Stimulated activated CD4-positive, alpha-beta T cell treated with anti-CD3 and anti-CD28 coated beads, Interleukin-2, amount 100 ng/mL, for 48 hours (primary cell): ENCODE measurements around the gene CFAP210.
"Not testable (repeated sequence)": the region's sequence is repeated elsewhere in the genome, so short reads cannot be mapped to it uniquely, and the experiment has no call there.

Experiments
- DNase-seq, 2 donors: peaks; one replicate each; pipeline ENCODE4 v3.0.0-alpha.2; 2020

The CFAP210 gene

DNA sequence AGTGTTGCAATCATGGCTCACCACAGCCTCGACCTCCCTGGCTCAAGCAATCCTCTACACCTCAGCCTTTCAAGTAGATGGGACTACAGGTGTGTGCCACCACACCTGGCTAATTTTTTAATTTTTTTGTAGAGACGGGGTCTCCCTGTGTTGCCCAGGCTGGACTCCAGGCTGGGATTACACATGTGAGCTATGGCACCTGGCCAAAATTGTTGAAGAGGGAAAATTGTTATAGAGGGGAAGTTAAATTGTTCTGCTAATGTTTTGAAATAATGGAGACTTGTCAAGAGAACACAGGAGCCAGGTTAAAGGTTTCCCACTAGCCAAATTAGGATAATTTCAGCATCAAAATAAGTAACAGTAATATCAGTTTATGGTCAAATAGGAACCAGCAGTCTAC is 84.9 kb downstream of the CFAP210 start:
- DNase-seq = no peak

DNA sequence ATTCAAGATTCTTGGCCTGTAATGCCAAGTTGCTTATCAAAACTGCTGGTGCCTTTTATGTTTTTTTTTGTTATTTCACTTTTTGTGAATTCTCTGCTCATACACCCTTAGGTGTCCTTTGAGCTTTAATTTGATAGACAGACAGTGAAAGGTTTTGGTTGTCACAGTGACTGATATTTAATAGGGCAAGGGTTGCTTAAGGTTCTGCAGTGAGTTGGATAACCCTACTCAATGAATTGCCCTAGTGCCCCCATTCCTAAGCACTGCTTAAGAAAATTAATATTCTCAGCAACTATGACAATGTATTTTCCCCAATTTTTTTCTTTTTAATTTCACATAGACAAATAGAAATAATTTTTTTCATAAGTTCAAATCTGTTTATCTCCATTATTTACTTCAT is 94.6 kb downstream of the CFAP210 start:
- no peak for DNase-seq

DNA sequence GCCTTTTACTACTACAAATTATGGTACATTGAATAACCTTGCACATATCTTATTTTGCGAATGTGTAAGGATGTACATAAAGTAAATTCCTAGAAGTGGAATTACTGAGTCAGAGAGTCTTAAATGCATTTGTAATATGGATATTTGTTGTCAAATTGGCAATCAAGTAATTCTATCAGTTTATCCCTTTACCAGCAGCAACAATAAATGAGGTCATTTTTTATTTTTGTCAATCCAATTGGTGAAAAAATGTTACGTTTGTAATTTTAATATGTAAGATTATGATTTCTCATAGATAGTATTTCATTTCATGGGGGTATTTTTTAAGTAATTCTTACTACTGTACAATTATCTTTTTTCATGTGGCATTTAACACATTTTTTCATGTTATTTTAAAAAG is 95.2 kb downstream of the CFAP210 start:
- no peak for DNase-seq

DNA sequence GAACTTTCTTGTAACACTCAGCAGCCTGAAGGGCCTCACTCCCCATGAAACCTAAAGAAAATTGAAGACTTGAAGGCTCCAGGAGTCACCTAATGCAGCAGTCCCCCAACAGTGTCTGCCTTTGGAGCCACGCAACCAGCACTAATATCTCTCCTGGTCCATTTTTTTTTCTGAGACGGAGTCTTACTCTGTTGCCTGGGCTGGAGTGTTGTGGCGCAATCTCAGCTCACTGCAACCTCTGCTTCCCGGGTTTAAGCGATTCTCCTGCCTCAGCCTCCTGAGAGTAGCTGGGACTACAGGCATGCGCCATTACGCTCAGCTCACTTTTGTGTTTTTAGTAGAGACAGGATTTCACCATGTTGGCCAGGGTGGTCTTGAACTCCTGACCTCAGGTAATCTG is 97.7 kb downstream of the CFAP210 start:
- DNase-seq = not testable (repeated sequence)
